GM21447 (cell line): Measurements from ENCODE around the gene YJEFN3.

Experiments
- ATAC-seq: cut with Tn5 transposase; IDR thresholded peaks from one replicate; pipeline ENCODE4 v1.9.1; 2021; ENCODE audit not compliant: unreplicated experiment

Gene YJEFN3

GRCh38 chr19:19549804-19550464 is 21.2 kb downstream of the YJEFN3 start:
- ATAC-seq: no peak

GRCh38 chr19:19550485-19550929 is 21.8 kb downstream of the YJEFN3 start:
- ATAC-seq: no peak

DNA sequence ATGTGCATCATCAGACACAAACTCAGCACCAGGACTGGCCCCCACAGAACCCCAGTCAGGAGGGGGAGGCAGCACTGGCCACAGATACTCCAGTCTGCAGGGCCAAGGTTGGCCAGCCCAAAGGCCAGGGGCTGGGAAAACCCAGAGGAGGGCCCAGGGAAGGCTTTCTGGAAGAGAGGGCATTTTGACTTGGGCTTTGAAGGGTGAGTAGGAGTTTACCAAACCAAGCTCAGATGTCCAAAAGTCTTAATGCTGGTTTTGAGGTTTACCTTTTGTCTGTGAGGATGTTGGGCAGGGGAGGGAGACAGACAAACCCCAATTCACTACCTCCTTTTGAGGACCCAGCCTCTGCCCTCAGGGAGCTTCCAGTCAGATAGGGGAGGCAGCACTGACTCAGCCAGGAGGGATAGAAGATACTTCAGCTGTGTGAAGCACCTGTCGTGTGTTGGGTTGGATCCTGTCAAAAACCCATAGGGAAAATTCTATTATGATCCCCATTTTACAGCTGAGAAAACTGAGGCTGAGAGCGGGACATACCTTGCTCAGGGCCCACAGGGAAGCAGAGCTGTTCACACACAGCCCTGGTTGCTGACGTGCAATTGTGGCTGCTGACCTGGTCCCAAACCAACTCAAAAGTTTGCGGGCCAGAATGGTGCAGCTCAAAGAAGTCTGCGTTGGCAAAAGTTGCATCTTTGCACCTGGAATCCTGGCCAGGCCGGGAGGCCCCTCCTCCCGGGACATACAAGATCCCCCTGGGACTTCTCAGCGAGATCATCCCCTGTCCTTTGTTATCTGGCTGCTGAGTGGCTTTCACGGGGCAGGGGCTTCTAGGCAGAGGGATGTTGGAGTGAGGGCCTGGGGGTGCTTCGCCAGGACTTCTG is 22.5 kb downstream of the YJEFN3 start:
- ATAC-seq: no peak

GRCh38 chr19:19551853-19552192 is 23.1 kb downstream of the YJEFN3 start:
- ATAC-seq: no peak

- ATAC-seq: no peak
Observed at GRCh38 chr19:19552798-19553197, 24.1 kb downstream of the YJEFN3 start.

DNA sequence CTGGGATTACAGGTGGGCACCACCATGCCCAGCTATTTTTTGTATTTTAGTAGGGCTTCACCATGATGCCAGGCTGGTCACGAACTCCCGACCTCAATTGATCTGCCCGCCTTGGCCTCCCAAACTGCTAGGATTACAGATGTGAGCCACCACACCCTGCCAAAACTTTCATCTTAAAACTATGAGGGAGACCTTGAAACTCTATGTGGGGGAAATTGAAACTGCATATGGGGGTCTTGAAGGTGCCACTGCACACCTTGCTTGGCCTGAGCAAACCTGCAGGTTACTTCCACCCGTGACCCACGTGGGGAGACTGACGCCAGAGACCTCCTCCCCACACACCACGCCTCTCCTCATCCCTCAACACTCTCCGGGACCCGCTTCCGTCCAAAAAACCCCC is 25.0 kb downstream of the YJEFN3 start:
- ATAC-seq: no peak

GRCh38 chr19:19554074-19555023 is 25.6 kb downstream of the YJEFN3 start:
- no peak for ATAC-seq

- ATAC-seq: no peak
Observed at GRCh38 chr19:19558055-19558454, 29.3 kb downstream of the YJEFN3 start.

DNA sequence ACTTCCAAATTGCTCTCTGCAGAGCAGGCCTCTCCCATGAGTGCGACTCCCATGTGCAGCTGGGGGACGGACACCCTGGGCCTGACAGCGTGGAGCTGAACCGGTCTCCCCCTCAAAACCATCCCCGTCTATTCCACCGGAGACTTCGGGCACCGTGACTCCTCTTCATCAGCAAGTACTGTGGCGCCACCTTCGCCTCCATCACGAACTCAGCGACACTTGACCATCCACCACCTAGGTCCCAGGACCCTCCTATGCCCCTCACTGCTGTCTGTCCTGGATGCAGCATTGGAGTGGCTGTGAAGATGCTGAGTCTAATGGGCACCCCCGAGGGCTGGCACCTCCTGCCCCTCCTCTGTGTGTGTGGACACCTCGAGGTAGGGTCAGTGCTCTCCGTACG is 29.9 kb downstream of the YJEFN3 start:
- no peak for ATAC-seq

DNA sequence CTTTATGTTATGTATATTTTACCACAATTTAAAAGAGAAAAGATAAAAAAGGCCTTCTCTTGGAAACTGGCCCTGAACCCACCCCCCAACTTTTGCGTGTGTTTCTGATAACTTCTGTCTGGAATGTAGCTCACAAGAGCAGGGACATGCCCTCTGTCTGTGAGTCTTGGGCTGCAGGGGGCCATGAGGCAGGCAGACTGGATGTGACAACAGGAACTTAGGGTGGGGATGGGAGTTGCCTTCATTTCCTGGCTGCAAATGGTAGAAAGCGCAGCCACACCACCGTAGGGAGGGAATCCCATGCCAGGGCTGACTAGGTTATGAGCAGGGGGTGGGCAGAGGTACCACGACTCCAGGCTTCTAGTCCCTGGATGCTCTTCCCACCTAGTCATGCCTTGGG is 31.2 kb downstream of the YJEFN3 start:
- no peak for ATAC-seq

DNA sequence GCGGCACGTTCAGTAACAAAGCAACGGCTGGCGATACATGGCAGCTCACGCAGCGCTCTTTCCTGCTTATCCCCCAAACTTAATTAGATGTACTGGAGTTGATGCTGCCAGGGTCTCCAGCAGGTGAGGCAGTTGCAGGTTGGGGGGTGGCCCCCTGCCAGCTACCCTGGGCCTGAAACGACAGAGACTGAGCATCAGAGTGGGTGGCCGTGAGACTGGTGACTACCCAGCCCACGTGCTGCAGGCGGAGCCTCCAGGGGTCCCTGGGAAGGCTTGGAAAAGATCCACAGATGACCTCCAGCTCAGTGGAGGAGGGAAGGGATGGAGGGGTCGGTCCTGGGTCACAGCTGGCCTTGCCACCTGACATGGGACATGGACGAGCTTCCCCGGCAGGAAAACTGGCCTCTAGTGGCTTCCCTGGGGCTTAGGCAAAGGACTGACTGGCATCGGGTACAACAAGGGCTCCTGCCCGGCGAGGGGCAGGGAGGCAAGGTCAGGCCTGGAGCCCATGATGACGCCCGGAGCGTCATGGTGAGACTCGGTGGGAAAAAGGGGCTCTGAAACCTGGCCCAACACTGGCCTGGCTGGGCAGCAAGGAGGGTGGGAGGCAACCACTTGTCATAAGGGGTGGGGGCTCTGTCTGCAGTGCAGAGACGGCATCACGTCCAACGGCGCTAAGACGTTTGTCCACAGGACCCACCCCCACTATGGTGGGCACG is 33.4 kb downstream of the YJEFN3 start:
- no peak for ATAC-seq

- ATAC-seq: no peak
Observed at GRCh38 chr19:19562665-19563347, 34.1 kb downstream of the YJEFN3 start.

DNA sequence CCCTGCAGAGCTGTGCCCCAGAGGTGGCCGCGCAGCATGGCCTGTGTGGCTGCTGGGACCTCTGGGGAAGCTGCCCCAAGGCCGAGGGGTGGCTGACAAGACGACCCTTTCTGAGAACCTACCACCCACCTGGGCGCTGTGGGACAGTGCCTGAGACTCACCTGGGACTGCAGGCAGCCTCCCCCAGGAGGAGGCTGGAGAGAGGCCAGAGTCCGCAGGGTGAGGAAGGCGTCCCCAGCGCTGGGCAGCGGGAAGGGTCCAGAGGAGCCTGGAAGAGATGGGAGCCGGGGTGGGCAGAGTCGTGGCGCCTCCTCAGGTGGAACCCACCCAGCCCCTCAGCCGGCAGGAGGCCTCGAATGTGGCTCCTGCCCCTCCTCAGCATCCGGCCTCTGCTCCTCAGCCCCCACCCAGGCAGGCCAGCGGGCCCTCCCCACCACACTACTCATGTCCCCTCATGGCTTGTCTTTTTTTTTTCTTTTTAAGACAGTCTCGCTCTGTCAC is 34.7 kb downstream of the YJEFN3 start:
- ATAC-seq: no peak

- no peak for ATAC-seq
Observed at GRCh38 chr19:19566306-19566705, 37.6 kb downstream of the YJEFN3 start.

GRCh38 chr19:19567391-19567790 is 38.7 kb downstream of the YJEFN3 start:
- ATAC-seq: no peak

- ATAC-seq: no peak
Observed at GRCh38 chr19:19568802-19569756, 40.4 kb downstream of the YJEFN3 start.

DNA sequence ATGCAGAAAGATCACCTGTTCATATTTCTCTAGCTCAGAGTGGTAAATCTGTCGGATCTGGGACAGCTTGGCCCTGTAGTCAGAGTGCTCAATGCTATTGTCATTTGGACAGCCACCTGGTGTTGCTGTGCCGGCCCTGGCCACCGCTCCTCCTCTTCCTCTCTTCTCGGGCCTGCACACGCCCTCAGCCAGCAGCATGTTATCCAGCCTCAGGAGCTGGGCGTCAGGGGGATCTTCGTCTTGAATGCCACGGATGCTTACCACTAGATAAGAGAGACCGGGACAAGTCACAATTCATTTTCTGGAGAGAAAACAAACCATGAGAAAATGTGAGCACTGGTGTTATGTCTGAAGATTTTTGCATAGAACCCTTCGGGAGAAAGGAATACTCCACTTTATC is 41.9 kb downstream of the YJEFN3 start:
- ATAC-seq: no peak

- no peak for ATAC-seq
Observed at GRCh38 chr19:19571071-19571786, 42.5 kb downstream of the YJEFN3 start.
